Activated CD4-positive, alpha-beta T cell treated with anti-CD3 and anti-CD28 coated beads, Interleukin-2, amount 50 U/mL, for 1 hour (primary cell): Measurements from ENCODE around the gene ANTXR2.
"Not testable (repeated sequence)": the region's sequence is repeated elsewhere in the genome, so short reads cannot be mapped to it uniquely, and the experiment has no call there.

Experiments used
- DNase-seq: peaks from one replicate; pipeline ENCODE4 v3.0.0-alpha.2; 2020

Gene ANTXR2

GRCh38 chr4:79905212-79905611, 167.8 kb downstream of the ANTXR2 start:
- DNase-seq: no peak

- no peak for DNase-seq
These were observed 168.7 kb downstream of the ANTXR2 start for GRCh38 chr4:79904331-79904730.

- DNase-seq: no peak
These were observed 172.8 kb downstream of the ANTXR2 start for GRCh38 chr4:79900182-79900581.

GRCh38 chr4:79899481-79899880, 173.5 kb downstream of the ANTXR2 start:
- no peak for DNase-seq

- no peak for DNase-seq
These were observed 175.0 kb downstream of the ANTXR2 start for GRCh38 chr4:79898055-79898454.

- DNase-seq: no peak
These were observed 175.9 kb downstream of the ANTXR2 start for GRCh38 chr4:79897174-79897573.

- no peak for DNase-seq
These were observed 179.6 kb downstream of the ANTXR2 start for GRCh38 chr4:79893456-79893855.

GRCh38 chr4:79889026-79889425, 184.0 kb downstream of the ANTXR2 start:
- not testable (repeated sequence) for DNase-seq

GRCh38 chr4:79886557-79886956, 186.5 kb downstream of the ANTXR2 start:
- no peak for DNase-seq

GRCh38 chr4:79886021-79886420, 187.0 kb downstream of the ANTXR2 start:
- DNase-seq: no peak

GRCh38 chr4:79883290-79883689, 189.7 kb downstream of the ANTXR2 start:
- no peak for DNase-seq

- DNase-seq: no peak
These were observed 190.2 kb downstream of the ANTXR2 start for GRCh38 chr4:79882806-79883205.

- DNase-seq: no peak
These were observed 191.6 kb downstream of the ANTXR2 start for GRCh38 chr4:79881407-79881806.

- DNase-seq: no peak
These were observed 195.5 kb downstream of the ANTXR2 start for GRCh38 chr4:79877511-79877910.

- no peak for DNase-seq
These were observed 197.6 kb downstream of the ANTXR2 start for GRCh38 chr4:79875344-79875899.

- no peak for DNase-seq
These were observed 198.8 kb downstream of the ANTXR2 start for GRCh38 chr4:79874197-79874596.

GRCh38 chr4:79872738-79873137, 200.3 kb downstream of the ANTXR2 start:
- DNase-seq: no peak

GRCh38 chr4:79871961-79872360, 201.1 kb downstream of the ANTXR2 start:
- DNase-seq: no peak

- DNase-seq: no peak
These were observed 203.3 kb downstream of the ANTXR2 start for GRCh38 chr4:79869597-79870237.

GRCh38 chr4:79865201-79865597, 207.8 kb downstream of the ANTXR2 start:
- DNase-seq: no peak

GRCh38 chr4:79864500-79865200, 208.4 kb downstream of the ANTXR2 start:
- no peak for DNase-seq

- no peak for DNase-seq
These were observed 209.7 kb downstream of the ANTXR2 start for GRCh38 chr4:79863333-79863732.

GRCh38 chr4:79862821-79863220, 210.2 kb downstream of the ANTXR2 start:
- no peak for DNase-seq

- no peak for DNase-seq
These were observed 215.2 kb downstream of the ANTXR2 start for GRCh38 chr4:79857811-79858210.
